Eye (tissue), 1 donor: ENCODE results near the gene THSD7B.

Experiments
- DNase-seq: peaks from one replicate; pipeline ENCODE4 v3.0.0-alpha.2; 2015

THSD7B gene

GRCh38 chr2:137156221-137156844 lies 391.0 kb downstream of the THSD7B start:
- peak; percentile 70 for DNase-seq

GRCh38 chr2:137157851-137158250 lies 392.5 kb downstream of the THSD7B start:
- DNase-seq, result no peak

GRCh38 chr2:137161250-137161649 lies 395.9 kb downstream of the THSD7B start:
- DNase-seq, result no peak

- DNase-seq, result no peak
Measured at GRCh38 chr2:137165968-137166367, 400.6 kb downstream of the THSD7B start.

- no peak for DNase-seq
Measured at GRCh38 chr2:137167651-137168050, 402.3 kb downstream of the THSD7B start.

- no peak for DNase-seq
Measured at GRCh38 chr2:137168552-137168951, 403.2 kb downstream of the THSD7B start.

GRCh38 chr2:137172162-137172561 lies 406.8 kb downstream of the THSD7B start:
- no peak for DNase-seq

- no peak for DNase-seq
Measured at GRCh38 chr2:137173463-137173862, 408.1 kb downstream of the THSD7B start.

GRCh38 chr2:137175246-137175645 lies 409.9 kb downstream of the THSD7B start:
- no peak for DNase-seq

- DNase-seq, result no peak
Measured at GRCh38 chr2:137178951-137179377, 413.6 kb downstream of the THSD7B start.

- no peak for DNase-seq
Measured at GRCh38 chr2:137179542-137179941, 414.2 kb downstream of the THSD7B start.

- no peak for DNase-seq
Measured at GRCh38 chr2:137180012-137180411, 414.7 kb downstream of the THSD7B start.

GRCh38 chr2:137181370-137181769 lies 416.0 kb downstream of the THSD7B start:
- no peak for DNase-seq

GRCh38 chr2:137182071-137182470 lies 416.7 kb downstream of the THSD7B start:
- no peak for DNase-seq

- DNase-seq, result no peak
Measured at GRCh38 chr2:137183206-137183898, 418.0 kb downstream of the THSD7B start.

GRCh38 chr2:137185378-137186078 lies 420.2 kb downstream of the THSD7B start:
- no peak for DNase-seq

GRCh38 chr2:137187216-137187615 lies 421.9 kb downstream of the THSD7B start:
- no peak for DNase-seq

- peak; percentile 44 for DNase-seq
Measured at GRCh38 chr2:137190411-137191195, 425.3 kb downstream of the THSD7B start.

- DNase-seq, result no peak
Measured at GRCh38 chr2:137192366-137193310, 427.3 kb downstream of the THSD7B start.

GRCh38 chr2:137193401-137193800 lies 428.1 kb downstream of the THSD7B start:
- DNase-seq, result no peak

- DNase-seq, result no peak
Measured at GRCh38 chr2:137194111-137194510, 428.8 kb downstream of the THSD7B start.

- DNase-seq, result no peak
Measured at GRCh38 chr2:137199751-137200150, 434.4 kb downstream of the THSD7B start.
